Mesothelial cell of epicardium (in vitro differentiated cells): ENCODE data around the gene THBS3. TPM values are rescaled to one million over a fixed set of nuclear protein-coding genes. Genes with fewer than 3 reads are reported as not detected.

Source experiments
- DNase-seq, 2 experiments: peaks; one replicate each; pipeline ENCODE4 v3.0.0; 2021; ENCODE audit warnings: low spot score in 2 of 2; ENCODE audit not compliant: unreplicated experiment in 2 of 2
- H3K27ac Mint-ChIP-seq: 2 replicates; pipeline ENCODE4 v1.8.0; 2021; ENCODE audit warnings: mixed read lengths
- H3K27me3 Mint-ChIP-seq: 2 replicates; pipeline ENCODE4 v1.8.0; 2021; ENCODE audit warnings: low read depth, mixed read lengths
- H3K36me3 Mint-ChIP-seq: 2 replicates; pipeline ENCODE4 v1.8.0; 2021; ENCODE audit warnings: mixed read lengths
- H3K4me1 Mint-ChIP-seq: 2 replicates; pipeline ENCODE4 v1.8.0; 2021; ENCODE audit warnings: mixed read lengths
- H3K4me3 Mint-ChIP-seq: 2 replicates; pipeline ENCODE4 v1.8.0; 2021; ENCODE audit warnings: mild to moderate bottlenecking, moderate library complexity, mixed read lengths
- H3K9me3 Mint-ChIP-seq: 2 replicates; pipeline ENCODE4 v1.8.0; 2021; ENCODE audit warnings: mixed read lengths
- CTCF ChIP-seq: fragments of 200-600 bp; sonication (generic); IDR thresholded peaks from one replicate; pipeline ENCODE4 v1.5.0; 2021; ENCODE audit warnings: antibody characterized with exemption; ENCODE audit not compliant: unreplicated experiment
- total RNA-seq: library from RNA; stranded (reverse); gene quantifications from 3 replicates; pipeline ENCODE4 v1.2.1, GENCODE V29; 2021

Gene THBS3
- total RNA-seq, 1 donor from 2014 or later = 54.0 TPM

GRCh38 chr1:155202198-155202597, 5.5 kb downstream of the THBS3 start:
- H3K27ac Mint-ChIP-seq = no peak overlapping the region

GRCh38 chr1:155200920-155201319, 6.8 kb downstream of the THBS3 start:
- Mint-ChIP-seq H3K27me3 (no peaks in the 10 kb centered on the region), H3K4me1 (no peaks in the 10 kb centered on the region), H3K36me3 (peaks cover 5% of the 10 kb centered on the region), H3K4me3 (no peak overlapping the region), H3K27ac (no peak overlapping the region), H3K9me3 (no peaks in the 10 kb centered on the region)
- DNase-seq = no peak
- TF ChIP-seq CTCF = no peak

More at GRCh38 chr1:155202198-155202597, 5.5 kb downstream of the THBS3 start:
- DNase-seq = no peak
- Mint-ChIP-seq H3K36me3 (peaks cover 2% of the 10 kb centered on the region), H3K27me3 (no peaks in the 10 kb centered on the region), H3K9me3 (no peaks in the 10 kb centered on the region), H3K4me3 (no peak overlapping the region), H3K4me1 (peaks cover 6% of the 10 kb centered on the region)
- no peak for TF ChIP-seq CTCF

GRCh38 chr1:155199792-155200191, 7.9 kb downstream of the THBS3 start:
- H3K4me3 Mint-ChIP-seq = no peak overlapping the region
- H3K27ac Mint-ChIP-seq = no peak overlapping the region
- no peak for DNase-seq
- H3K9me3 Mint-ChIP-seq = no peaks in the 10 kb centered on the region
- H3K4me1 Mint-ChIP-seq = peaks cover 6% of the 10 kb centered on the region
- TF ChIP-seq CTCF = no peak
- peaks cover 5% of the 10 kb centered on the region for H3K36me3 Mint-ChIP-seq
- H3K27me3 Mint-ChIP-seq = no peaks in the 10 kb centered on the region

GRCh38 chr1:155198547-155198906, 9.2 kb downstream of the THBS3 start:
- Mint-ChIP-seq H3K4me1 (peaks cover 17% of the 10 kb centered on the region), H3K27me3 (no peaks in the 10 kb centered on the region), H3K9me3 (no peaks in the 10 kb centered on the region), H3K36me3 (peaks cover 5% of the 10 kb centered on the region), H3K4me3 (no peak overlapping the region), H3K27ac (no peak overlapping the region)
- DNase-seq = no peak
- no peak for TF ChIP-seq CTCF

- peaks cover 21% of the 10 kb centered on the region for H3K4me1 Mint-ChIP-seq
- H3K27me3 Mint-ChIP-seq = no peaks in the 10 kb centered on the region
- no peaks in the 10 kb centered on the region for H3K9me3 Mint-ChIP-seq
- no peak for DNase-seq
- H3K36me3 Mint-ChIP-seq = peaks cover 5% of the 10 kb centered on the region
- no peak overlapping the region for H3K4me3 Mint-ChIP-seq
- no peak overlapping the region for H3K27ac Mint-ChIP-seq
- no peak for TF ChIP-seq CTCF
Observed at GRCh38 chr1:155197901-155198546, 9.7 kb downstream of the THBS3 start.
